H1 (cell line): ENCODE measurements around the gene ABHD15. TPM values are rescaled to one million over a fixed set of nuclear protein-coding genes. Genes with fewer than 3 reads are reported as not detected.

Experiments
- CTCF ChIA-PET: fragments of 300-600 bp; sonication (Branson Sonifier 250); formaldehyde crosslinking; loops from one replicate; lab custom pipeline; 2021; ENCODE audit not compliant: partially characterized antibody; lab: Charles Lee
- POLR2A ChIA-PET: fragments of 300-600 bp; sonication (Branson Sonifier 250); formaldehyde crosslinking; loops from one replicate; lab custom pipeline; 2021; ENCODE audit warnings: inconsistent platforms; ENCODE audit not compliant: partially characterized antibody; lab: Charles Lee
- DNase-seq, 2 experiments: peaks; one replicate each; pipeline versions ENCODE4 v3.0.0 to v3.0.0-alpha.2; 2010 to 2022; ENCODE audit warnings: low spot score in 2 of 2, low read depth in 1 of 2, mixed read lengths in 1 of 2
- FAIRE-seq: peaks from 2 replicates; lab custom pipeline; 2011; peaks lifted over from hg19 to GRCh38; lab: Jason Lieb, UNC
- H2AFZ ChIP-seq: 2 replicates; pipeline ENCODE4 v1.8.1; 2012; ENCODE audit warnings: low read length, inconsistent platforms
- H2AK5ac ChIP-seq: 2 replicates; pipeline ENCODE4 v1.6.1; 2013; ENCODE audit warnings: low read depth, low read length
- H2BK120ac ChIP-seq: replicated peaks from 2 replicates; pipeline ENCODE3; 2013; ENCODE audit warnings: low read depth, low read length, inconsistent platforms
- H2BK12ac ChIP-seq: 2 replicates; pipeline ENCODE4 v1.6.1; 2013; ENCODE audit warnings: low read depth, low read length
- H2BK15ac ChIP-seq: 2 replicates; pipeline ENCODE4 v1.6.1; 2013; ENCODE audit warnings: low read length
- H2BK20ac ChIP-seq: 2 replicates; pipeline ENCODE4 v1.6.1; 2013; ENCODE audit warnings: low read length
- H2BK5ac ChIP-seq: 2 replicates; pipeline ENCODE4 v1.6.1; 2013; ENCODE audit warnings: low read depth, low read length
- H3K14ac ChIP-seq: 2 replicates; pipeline ENCODE4 v1.6.1; 2013; ENCODE audit warnings: inconsistent platforms; ENCODE audit not compliant: insufficient read length
- H3K18ac ChIP-seq: 2 replicates; pipeline ENCODE4 v1.6.1; 2013; ENCODE audit warnings: low read length; ENCODE audit errors: extremely low read depth
- H3K23ac ChIP-seq: 2 replicates; pipeline ENCODE4 v1.6.1; 2013; ENCODE audit warnings: inconsistent platforms; ENCODE audit not compliant: insufficient read length
- H3K23me2 ChIP-seq: 2 replicates; pipeline ENCODE4 v1.6.1; 2013; ENCODE audit warnings: low read depth, low read length
- H3K27ac ChIP-seq: 2 replicates; pipeline ENCODE4 v1.6.1; 2011; ENCODE audit warnings: low read depth, low read length, inconsistent platforms
- H3K27me3 ChIP-seq, 4 experiments: replicated peaks in 1 of 4; 1 replicate in 1 of 4; 2 replicates in 3 of 4; pipeline versions ENCODE4 v1.6.1 to v1.8.1; 2011 to 2013; ENCODE audit warnings: low read length in 3 of 4, mild to moderate bottlenecking in 3 of 4, inconsistent platforms in 2 of 4, mixed read lengths in 2 of 4, moderate library complexity in 1 of 4; ENCODE audit not compliant: control insufficient read depth in 3 of 4, insufficient read depth in 3 of 4; ENCODE audit errors: extremely low read depth in 1 of 4
- H3K36me3 ChIP-seq, 4 experiments: 2 replicates each; pipeline versions ENCODE4 v1.6.1 to v1.8.1; 2011 to 2013; ENCODE audit warnings: mild to moderate bottlenecking in 4 of 4, low read length in 3 of 4, moderate library complexity in 2 of 4, control low read depth in 1 of 4, inconsistent platforms in 1 of 4; ENCODE audit not compliant: insufficient read depth in 4 of 4, control insufficient read depth in 2 of 4
- H3K4ac ChIP-seq: replicated peaks from 2 replicates; pipeline ENCODE3; 2013; ENCODE audit warnings: low read length, low read depth, mixed read lengths, inconsistent platforms; ENCODE audit not compliant: insufficient read length
- H3K4me1 ChIP-seq, 4 experiments: replicated peaks in 1 of 4; 1 replicate in 1 of 4; 2 replicates in 3 of 4; pipeline versions ENCODE4 v1.6.1 to v1.8.1; 2011 to 2013; ENCODE audit warnings: low read length in 3 of 4, inconsistent platforms in 2 of 4, mixed read lengths in 1 of 4; ENCODE audit not compliant: insufficient read depth in 4 of 4, control insufficient read depth in 3 of 4
- H3K4me2 ChIP-seq, 2 experiments: 2 replicates each; pipeline versions ENCODE4 v1.6.1 to v1.8.1; 2011 to 2013; ENCODE audit warnings: low read depth in 2 of 2, low read length in 2 of 2, control low read depth in 1 of 2, inconsistent platforms in 1 of 2, mild to moderate bottlenecking in 1 of 2; ENCODE audit not compliant: insufficient read depth in 1 of 2
- H3K4me3 ChIP-seq, 4 experiments: fragments of 200-600, 300-600 bp in 1 of 4; sonication (generic), shearing (Covaris generic), sonication (Bioruptor Twin) in 1 of 4; 2 replicates each; pipeline versions ENCODE4 v1.5.1 to v1.8.1; 2011 to 2016; ENCODE audit warnings: low read length in 4 of 4, low read depth in 3 of 4, control low read depth in 2 of 4, inconsistent platforms in 2 of 4, mild to moderate bottlenecking in 2 of 4, mixed read lengths in 1 of 4, moderate library complexity in 1 of 4; ENCODE audit not compliant: insufficient read depth in 2 of 4; ENCODE audit errors: extremely low read depth in 1 of 4
- H3K56ac ChIP-seq: replicated peaks from 2 replicates; pipeline ENCODE3; 2013; ENCODE audit warnings: low read depth, mild to moderate bottlenecking, mixed read lengths, low read length, inconsistent platforms; ENCODE audit not compliant: insufficient read length
- H3K79me1 ChIP-seq: 2 replicates; pipeline ENCODE4 v1.6.1; 2013; ENCODE audit warnings: low read depth, low read length, control low read depth
- H3K79me2 ChIP-seq, 2 experiments: 2 replicates each; pipeline versions ENCODE4 v1.6.1 to v1.8.1; 2012 to 2013; ENCODE audit warnings: low read length in 2 of 2, mild to moderate bottlenecking in 2 of 2, inconsistent platforms in 1 of 2; ENCODE audit not compliant: insufficient read depth in 2 of 2, control insufficient read depth in 1 of 2
- H3K9ac ChIP-seq, 4 experiments: replicated peaks in 1 of 4; 1 replicate in 1 of 4; 2 replicates in 3 of 4; pipeline versions ENCODE4 v1.6.1 to v1.8.1; 2011 to 2013; ENCODE audit warnings: low read depth in 3 of 4, low read length in 3 of 4, control low read depth in 2 of 4, mild to moderate bottlenecking in 2 of 4, moderate library complexity in 2 of 4, inconsistent platforms in 1 of 4; ENCODE audit errors: extremely low read depth in 1 of 4
- H3K9me3 ChIP-seq, 2 experiments: 2 replicates each; pipeline versions ENCODE4 v1.6.1 to v1.8.1; 2012 to 2013; ENCODE audit warnings: mild to moderate bottlenecking in 2 of 2, moderate library complexity in 2 of 2, control low read depth in 1 of 2, inconsistent platforms in 1 of 2, low read depth in 1 of 2, low read length in 1 of 2, mixed read lengths in 1 of 2; ENCODE audit not compliant: insufficient read depth in 2 of 2
- H4K20me1 ChIP-seq, 2 experiments: replicated peaks in 1 of 2; 2 replicates each; pipeline versions ENCODE3 to v1.8.1; 2011 to 2013; ENCODE audit warnings: inconsistent platforms in 2 of 2, low read length in 2 of 2, mild to moderate bottlenecking in 1 of 2; ENCODE audit not compliant: insufficient read depth in 2 of 2, control insufficient read depth in 1 of 2
- H4K5ac ChIP-seq: 2 replicates; pipeline ENCODE4 v1.6.1; 2013; ENCODE audit warnings: low read length, low read depth, mixed read lengths, inconsistent platforms; ENCODE audit not compliant: insufficient read length
- H4K8ac ChIP-seq: 2 replicates; pipeline ENCODE4 v1.8.0; 2013; ENCODE audit warnings: mild to moderate bottlenecking, moderate library complexity, low read length, inconsistent platforms; ENCODE audit not compliant: insufficient read depth; ENCODE audit errors: extremely low read depth
- H4K91ac ChIP-seq: replicated peaks from 2 replicates; pipeline ENCODE3; 2013; ENCODE audit warnings: low read length, mixed read lengths, inconsistent platforms; ENCODE audit not compliant: insufficient read length
- ASH2L ChIP-seq: fragments of 200-600, 300-600 bp; sonication (generic); IDR thresholded peaks from one replicate; pipeline ENCODE4 v1.7.1; 2017; ENCODE audit warnings: low read length
- PHF8 ChIP-seq: fragments of 200-600 bp; sonication (generic); conservative IDR thresholded peaks from 2 replicates; pipeline ENCODE4 v1.7.1; 2012; ENCODE audit warnings: low read depth, mild to moderate bottlenecking, inconsistent platforms, low read length, moderate library complexity
- RNF2 ChIP-seq: fragments of 200-900, 300-1000 bp; sonication (generic); IDR thresholded peaks from 2 replicates; pipeline ENCODE4 v1.7.1; 2016; ENCODE audit warnings: borderline replicate concordance, low read depth, mild to moderate bottlenecking, antibody characterized with exemption, low read length; ENCODE audit not compliant: poor library complexity, severe bottlenecking; ENCODE audit errors: missing control alignments
- SIN3A ChIP-seq, 2 experiments: IDR thresholded peaks in 1 of 2; conservative IDR thresholded peaks in 1 of 2; 2 replicates each; pipeline ENCODE4 v1.6.1; 2011 to 2012; ENCODE audit warnings: low read length in 2 of 2, improper control_type of control experiment in 1 of 2, low read depth in 1 of 2, mild to moderate bottlenecking in 1 of 2
- WGBS, 2 experiments: shearing (Covaris generic) in 1 of 2; methylation state at CpG; one replicate each; pipeline versions ENCODE4 v1.1.6 to v1.1.7; 2013 to 2015; ENCODE audit warnings: low lambda C conversion rate in 2 of 2, mixed read lengths in 2 of 2, inconsistent platforms in 1 of 2, low coverage in 1 of 2, missing lambda C conversion rate in 1 of 2; ENCODE audit not compliant: insufficient replicate concordance in 2 of 2, insufficient coverage in 1 of 2, insufficient read length in 1 of 2; ENCODE audit errors: extremely low coverage in 1 of 2, missing lambda C conversion rate in 1 of 2; 5-methylcytosine and 5-hydroxymethylcytosine counted together
- polyA plus RNA-seq, 7 experiments: library from polyadenylated mRNA; depleted of rRNA in 3 of 7; stranded (reverse) in 5 of 7; unstranded in 2 of 7; fragments of >200 nt in 5 of 7; fragments of 200-250 nt in 2 of 7; gene quantifications; 1 replicate in 5 of 7; 2 replicates in 1 of 7; 4 replicates in 1 of 7; pipeline versions ENCODE4 v1.2.1 to v1.2.3, GENCODE V29; 2011 to 2013; ENCODE audit warnings: missing spikeins in 2 of 7, mixed read lengths in 2 of 7
- total RNA-seq: library from RNA; stranded (reverse); fragmentation: NEBNext Ultra II Directional; extraction: Animal tissue kit (Norgen Biotek cat#: 25700); gene quantifications from 2 replicates; pipeline ENCODE4 v1.2.1, GENCODE V29; 2021

ABHD15 gene
- total and polyA plus RNA-seq, 2 of the 8 experiments (the other 6 are each of a cell fraction or from before 2014, with no cell fraction given), result 0.88 to 1.7 TPM

- FAIRE-seq (no peak), DNase-seq (peak in 1 of 2 experiments; percentile 87)
- H3K9me3 ChIP-seq, result no peaks in the 10 kb centered on the region
- H3K14ac ChIP-seq, result no peak within 1 kb of the TSS
- ChIA-PET CTCF (interaction anchor here (0.6 to 15.3 kb wide), 11 partner anchors 11 to 198 kb away, joined by 3 to 167 read pairs (median 4); partner anchors contain the start of genes ANKRD13B and CORO6), POLR2A (interaction anchor here (0.6 to 2.0 kb wide), 12 partner anchors 10 to 274 kb away, joined by 3 to 7 read pairs (median 4); partner anchors contain the start of genes ANKRD13B and NUFIP2)
- peak within 1 kb of the TSS; percentile 96 for H2AFZ ChIP-seq
- no peak within 1 kb of the TSS for H2BK120ac ChIP-seq
- peaks cover 27% of the 10 kb centered on the region for H3K23me2 ChIP-seq
- 0 out of 2 replicates have a peak within 1 kb of the TSS, but pooled peaks have one; percentile 81 for H2BK15ac ChIP-seq
- H4K91ac ChIP-seq, result peak within 1 kb of the TSS; percentile 34
- H3K23ac ChIP-seq, result no peak within 1 kb of the TSS
- H3K4ac ChIP-seq, result peak within 1 kb of the TSS; percentile 55
- no peak within 1 kb of the TSS; the same call in 1 of the 2 replicates for H2AK5ac ChIP-seq
- peaks cover 6 to 15% (median 11%) of the 10 kb centered on the region in 4 experiments; a peak in 6 of 7 replicates for H3K4me1 ChIP-seq
- peak within 1 kb of the TSS; percentile 79 for H4K5ac ChIP-seq
- peak within 1 kb of the TSS; percentile 90 for H3K18ac ChIP-seq
- H3K56ac ChIP-seq, result peak within 1 kb of the TSS; percentile 9
- peak within 1 kb of the TSS; percentile 66 to 76 (median 72) for H3K4me3 ChIP-seq
- H3K79me2 ChIP-seq, result no peaks in the 10 kb centered on the region
- H3K27ac ChIP-seq, result no peak within 1 kb of the TSS
- H3K27me3 ChIP-seq, result peaks cover 11 to 48% (median 34%) of the 10 kb centered on the region in 4 experiments
- H2BK5ac ChIP-seq, result peak within 1 kb of the TSS; percentile 66; the same call in 1 of the 2 replicates
- 0 out of 2 replicates have a peak within 1 kb of the TSS, but pooled peaks have one; percentile 9 for H2BK12ac ChIP-seq
- H3K36me3 ChIP-seq, result no peaks in the 10 kb centered on the region
- H3K9ac ChIP-seq, result peak within 1 kb of the TSS in 3 of 4 experiments; percentile 42 to 45 (median 44); a peak in 6 of 7 replicates
- peak within 1 kb of the TSS; percentile 83 for H4K8ac ChIP-seq
- 2% methylated on average over 37 of the region's 85 CpGs; no CpG with 5 or more reads in 1 of the 2 experiments for WGBS, 2 experiments
- peaks cover 1 to 2% of the 10 kb centered on the region in 2 experiments for H4K20me1 ChIP-seq
- H2BK20ac ChIP-seq, result no peak within 1 kb of the TSS; the same call in 1 of the 2 replicates
- peak within 1 kb of the TSS; percentile 84 to 93 for H3K4me2 ChIP-seq
- no peaks in the 10 kb centered on the region for H3K79me1 ChIP-seq
- TF ChIP-seq PHF8 (peak; percentile 53), RNF2 (peak; percentile 1), ASH2L (peak; percentile 81), SIN3A (conservative IDR thresholded peaks at IDR 0.05 in 1 of 2, IDR thresholded peaks at IDR 0.05 in 1 of 2; ENCODE audit: low read depth in 1 of 2, low read length in 2 of 2) (0 out of 4 replicates have a peak, but pooled peaks of 1 of the 2 experiments have one; percentile 31)
These were observed 1.8 kb upstream of the ABHD15 start, which contains the start of gene TP53I13 for GRCh38 chr17:29568331-29569244. TSS of gene TP53I13 (plus strand) at chr17:29568701. CDS start at chr17:29568759, 58 bp downstream.
